OCI-LY3 (cell line): ENCODE data around the gene ZNF619.

ENCODE experiments used
- H2AFZ ChIP-seq: fragments of 200-600, 300-600 bp; shearing (Covaris generic); 2 replicates; pipeline ENCODE4 v1.6.0; 2014; ENCODE audit warnings: antibody characterized with exemption, low read depth, low read length
- H3K27ac ChIP-seq: fragments of 200-600, 300-600 bp; sonication (generic); 2 replicates; pipeline ENCODE4 v1.5.1; 2014; ENCODE audit warnings: mild to moderate bottlenecking, low read length, moderate library complexity, mixed read lengths
- H3K27me3 ChIP-seq: fragments of 200-600, 300-600 bp; sonication (generic); 2 replicates; pipeline ENCODE4 v1.6.1; 2014; ENCODE audit warnings: low read depth, low read length, mixed read lengths
- H3K36me3 ChIP-seq: fragments of 200-600, 300-600 bp; sonication (generic); replicated peaks from 2 replicates; pipeline ENCODE3; 2014; ENCODE audit warnings: low read depth, low read length, mixed read lengths
- H3K4me1 ChIP-seq: fragments of 300-600, 200-600 bp; sonication (generic); 2 replicates; pipeline ENCODE4 v1.6.1; 2014; ENCODE audit warnings: low read length, mixed read lengths
- H3K4me2 ChIP-seq: fragments of 200-600, 300-600 bp; sonication (generic); 2 replicates; pipeline ENCODE4 v1.6.1; 2014; ENCODE audit warnings: low read length, mixed read lengths
- H3K4me3 ChIP-seq: fragments of 300-600, 200-600 bp; sonication (generic); 2 replicates; pipeline ENCODE4 v1.5.1; 2014; ENCODE audit warnings: antibody characterized with exemption, mild to moderate bottlenecking, low read length, moderate library complexity
- H3K79me2 ChIP-seq: fragments of 300-600, 200-600 bp; shearing (Covaris generic); 2 replicates; pipeline ENCODE4 v1.6.1; 2014; ENCODE audit warnings: mild to moderate bottlenecking, low read length, mixed read lengths
- H3K9ac ChIP-seq: fragments of 300-600, 200-600 bp; shearing (Covaris generic); 2 replicates; pipeline ENCODE4 v1.6.0; 2014; ENCODE audit warnings: mild to moderate bottlenecking, low read length, moderate library complexity
- H3K9me3 ChIP-seq: fragments of 200-600, 300-600 bp; shearing (Covaris generic); 2 replicates; pipeline ENCODE4 v1.6.1; 2014; ENCODE audit warnings: low read length, mixed read lengths; ENCODE audit not compliant: insufficient read depth
- H4K20me1 ChIP-seq: fragments of 200-600, 300-600 bp; sonication (generic); 2 replicates; pipeline ENCODE4 v1.6.1; 2016; ENCODE audit warnings: low read length, mixed read lengths; ENCODE audit not compliant: insufficient read depth
- CTCF ChIP-seq: fragments of 200-600, 300-600 bp; sonication (generic); IDR thresholded peaks from 2 replicates; pipeline ENCODE4 v1.5.1; 2014; ENCODE audit warnings: antibody characterized with exemption, low read length, low read depth
- EZH2phosphoT487 ChIP-seq: fragments of 200-600 bp; shearing (Covaris generic); IDR thresholded peaks from 2 replicates; pipeline ENCODE4 v1.6.1; 2018; ENCODE audit warnings: antibody characterized with exemption, mixed run types, low read depth

Gene ZNF619

GRCh38 chr3:40477666-40478065 lies 744 bp downstream of the ZNF619 start:
- no peak for TF ChIP-seq EZH2phosphoT487
- TF ChIP-seq CTCF: no peak
- H3K27ac ChIP-seq: no peak overlapping the region
- peak overlapping the region; percentile 93 for H2AFZ ChIP-seq
- H3K9me3 ChIP-seq: no peaks in the 10 kb centered on the region
- peaks cover 11% of the 10 kb centered on the region for H3K4me1 ChIP-seq
- peaks cover 18% of the 10 kb centered on the region for H3K36me3 ChIP-seq
- H3K9ac ChIP-seq: peak overlapping the region; percentile 86
- no peaks in the 10 kb centered on the region; the same call in 1 of the 2 replicates for H3K79me2 ChIP-seq
- no peaks in the 10 kb centered on the region for H4K20me1 ChIP-seq
- H3K4me3 ChIP-seq: peak overlapping the region; percentile 91
- H3K27me3 ChIP-seq: no peaks in the 10 kb centered on the region
- peak overlapping the region; percentile 95 for H3K4me2 ChIP-seq

DNA sequence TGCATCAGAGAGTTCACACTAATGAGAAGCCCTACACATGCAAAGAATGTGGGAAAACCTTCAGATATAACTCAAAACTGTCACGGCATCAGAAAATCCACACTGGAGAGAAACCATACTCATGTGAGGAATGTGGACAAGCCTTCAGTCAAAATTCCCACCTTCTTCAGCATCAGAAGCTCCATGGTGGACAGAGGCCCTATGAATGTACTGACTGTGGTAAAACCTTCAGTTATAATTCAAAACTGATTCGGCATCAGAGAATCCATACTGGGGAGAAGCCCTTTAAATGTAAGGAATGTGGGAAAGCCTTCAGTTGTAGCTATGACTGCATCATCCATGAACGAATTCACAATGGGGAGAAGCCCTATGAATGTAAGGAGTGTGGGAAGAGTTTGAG lies 10.2 kb downstream of the ZNF619 start:
- peaks cover 44% of the 10 kb centered on the region for H3K36me3 ChIP-seq

GRCh38 chr3:40490916-40491315 lies 14.0 kb downstream of the ZNF619 start:
- Histone ChIP-seq H3K9me3 (no peaks in the 10 kb centered on the region), H3K4me3 (no peak overlapping the region), H3K36me3 (peaks cover 25% of the 10 kb centered on the region), H3K4me2 (no peak overlapping the region), H3K27me3 (no peaks in the 10 kb centered on the region), H3K4me1 (no peaks in the 10 kb centered on the region), H3K27ac (no peak overlapping the region), H3K9ac (no peak overlapping the region), H4K20me1 (no peaks in the 10 kb centered on the region), H2AFZ (no peak overlapping the region), H3K79me2 (no peaks in the 10 kb centered on the region)
- TF ChIP-seq CTCF (no peak), EZH2phosphoT487 (no peak)

More for the DNA sequence above, 10.2 kb downstream of the ZNF619 start:
- Histone ChIP-seq H3K4me2 (no peak overlapping the region), H3K9ac (no peak overlapping the region), H3K27me3 (no peaks in the 10 kb centered on the region), H3K27ac (no peak overlapping the region), H3K4me1 (no peaks in the 10 kb centered on the region), H3K79me2 (no peaks in the 10 kb centered on the region), H4K20me1 (no peaks in the 10 kb centered on the region), H2AFZ (no peak overlapping the region), H3K9me3 (no peaks in the 10 kb centered on the region), H3K4me3 (no peak overlapping the region)
- TF ChIP-seq CTCF (no peak), EZH2phosphoT487 (no peak)

DNA sequence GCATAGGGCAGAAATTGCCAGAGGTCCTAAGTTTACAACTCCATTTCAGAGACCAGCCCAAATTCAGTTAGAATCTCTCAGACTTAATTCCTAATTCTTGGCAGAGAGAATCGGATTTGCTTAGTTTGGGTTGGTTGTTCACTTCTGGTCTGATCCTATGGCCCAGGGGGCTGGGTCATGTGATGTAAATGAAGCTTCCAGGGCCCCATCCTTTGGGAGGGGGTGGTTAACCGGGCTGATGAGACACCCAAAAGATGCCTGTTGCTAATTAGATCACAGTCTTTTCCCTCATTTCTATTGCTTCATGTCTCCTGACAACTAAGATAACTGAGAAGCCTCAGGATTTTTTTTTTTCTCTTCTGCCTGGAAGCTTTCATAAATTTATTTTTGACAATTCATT lies 17.8 kb downstream of the ZNF619 start:
- Histone ChIP-seq H3K4me3 (no peak overlapping the region), H3K36me3 (peaks cover 4% of the 10 kb centered on the region), H3K9ac (no peak overlapping the region), H3K4me2 (no peak overlapping the region), H3K27me3 (no peaks in the 10 kb centered on the region), H2AFZ (no peak overlapping the region), H3K4me1 (no peaks in the 10 kb centered on the region), H3K9me3 (no peaks in the 10 kb centered on the region), H3K27ac (no peak overlapping the region), H3K79me2 (no peaks in the 10 kb centered on the region), H4K20me1 (no peaks in the 10 kb centered on the region)
- TF ChIP-seq CTCF (no peak), EZH2phosphoT487 (no peak)
